ENCODE measurements around the gene CDKAL1. TPM values are rescaled to one million over a fixed set of nuclear protein-coding genes. Genes with fewer than 3 reads are reported as not detected.

CDKAL1 gene
- total RNA-seq, 1 experiment from 2014 or later = 20.6 TPM

DNA sequence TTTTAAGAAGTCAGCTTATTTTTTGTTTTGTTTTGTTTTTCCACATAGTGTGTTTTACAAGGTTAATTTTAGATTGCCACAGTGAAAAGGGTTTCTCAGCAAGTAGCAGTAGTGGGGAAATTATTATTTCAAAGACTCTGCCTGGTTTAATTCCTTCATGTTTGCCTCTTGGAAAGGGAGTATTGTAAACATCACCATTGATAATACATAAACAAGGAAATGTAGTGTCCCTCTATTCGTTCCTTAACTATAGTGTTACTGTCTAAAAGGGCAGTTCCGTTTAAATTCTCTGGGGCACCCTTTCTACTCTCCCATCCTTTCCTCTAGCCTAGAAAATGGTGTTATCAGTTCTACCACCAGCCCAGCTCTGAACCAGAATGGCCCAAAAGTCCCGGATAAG lies 668.3 kb downstream of the CDKAL1 start:
- ChIA-PET CTCF (no interaction called here), POLR2A (interaction anchor here (0.6 kb wide), 1 partner anchor 1258 kb away, joined by 6 read pairs; no protein-coding TSS in a partner anchor)
- no peak for ATAC-seq

DNA sequence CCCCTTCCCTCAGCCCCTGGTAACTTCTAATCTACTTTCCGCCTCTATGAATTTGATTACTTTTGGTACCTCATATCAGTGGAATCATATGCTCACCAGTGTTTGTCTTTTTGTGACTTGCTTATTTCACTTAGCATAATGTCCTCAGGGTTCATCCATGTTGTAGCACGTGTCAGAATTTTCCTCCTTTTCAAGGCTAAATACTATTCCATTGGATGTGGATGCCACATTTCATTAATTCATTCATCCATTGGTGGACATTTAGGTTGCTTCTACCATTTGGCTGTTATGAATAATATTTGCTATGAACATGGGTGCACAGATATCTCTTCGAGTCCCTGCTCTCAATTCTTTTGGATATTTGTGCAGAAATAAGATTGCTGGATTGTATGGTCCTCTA lies 670.7 kb downstream of the CDKAL1 start:
- ChIA-PET POLR2A (no interaction called here), CTCF (no interaction called here)
- Mint-ChIP-seq H3K27ac (no peak overlapping the region), H3K4me1 (peaks cover 25% of the 10 kb centered on the region), H3K36me3 (peaks cover 8% of the 10 kb centered on the region), H3K9me3 (peaks cover 16% of the 10 kb centered on the region), H3K4me3 (no peak overlapping the region), H3K27me3 (ENCODE audit: low read depth) (no peaks in the 10 kb centered on the region)
- no peak for DNase-seq (ENCODE audit: low spot score)
- ATAC-seq = no peak
- no peak for TF ChIP-seq OVOL2 (CRISPR knock-in tag; IDR thresholded peaks at IDR 0.05; ENCODE audit: borderline replicate concordance)

More for the DNA sequence above, 668.3 kb downstream of the CDKAL1 start:
- no peaks in the 10 kb centered on the region for H3K27me3 Mint-ChIP-seq (ENCODE audit: low read depth)
- H3K27ac Mint-ChIP-seq = no peak overlapping the region
- peaks cover 8% of the 10 kb centered on the region for H3K36me3 Mint-ChIP-seq
- TF ChIP-seq CREB1 (CRISPR knock-in tag; IDR thresholded peaks at IDR 0.05) = no peak
- TF ChIP-seq, protein P1, sequence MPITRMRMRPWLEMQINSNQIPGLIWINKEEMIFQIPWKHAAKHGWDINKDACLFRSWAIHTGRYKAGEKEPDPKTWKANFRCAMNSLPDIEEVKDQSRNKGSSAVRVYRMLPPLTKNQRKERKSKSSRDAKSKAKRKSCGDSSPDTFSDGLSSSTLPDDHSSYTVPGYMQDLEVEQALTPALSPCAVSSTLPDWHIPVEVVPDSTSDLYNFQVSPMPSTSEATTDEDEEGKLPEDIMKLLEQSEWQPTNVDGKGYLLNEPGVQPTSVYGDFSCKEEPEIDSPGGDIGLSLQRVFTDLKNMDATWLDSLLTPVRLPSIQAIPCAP (CRISPR knock-in tag; IDR thresholded peaks at IDR 0.05) = no peak
- no peak overlapping the region for H3K4me3 Mint-ChIP-seq
- peaks cover 40% of the 10 kb centered on the region for H3K4me1 Mint-ChIP-seq
- peaks cover 16% of the 10 kb centered on the region for H3K9me3 Mint-ChIP-seq
- DNase-seq (ENCODE audit: low spot score) = no peak

DNA sequence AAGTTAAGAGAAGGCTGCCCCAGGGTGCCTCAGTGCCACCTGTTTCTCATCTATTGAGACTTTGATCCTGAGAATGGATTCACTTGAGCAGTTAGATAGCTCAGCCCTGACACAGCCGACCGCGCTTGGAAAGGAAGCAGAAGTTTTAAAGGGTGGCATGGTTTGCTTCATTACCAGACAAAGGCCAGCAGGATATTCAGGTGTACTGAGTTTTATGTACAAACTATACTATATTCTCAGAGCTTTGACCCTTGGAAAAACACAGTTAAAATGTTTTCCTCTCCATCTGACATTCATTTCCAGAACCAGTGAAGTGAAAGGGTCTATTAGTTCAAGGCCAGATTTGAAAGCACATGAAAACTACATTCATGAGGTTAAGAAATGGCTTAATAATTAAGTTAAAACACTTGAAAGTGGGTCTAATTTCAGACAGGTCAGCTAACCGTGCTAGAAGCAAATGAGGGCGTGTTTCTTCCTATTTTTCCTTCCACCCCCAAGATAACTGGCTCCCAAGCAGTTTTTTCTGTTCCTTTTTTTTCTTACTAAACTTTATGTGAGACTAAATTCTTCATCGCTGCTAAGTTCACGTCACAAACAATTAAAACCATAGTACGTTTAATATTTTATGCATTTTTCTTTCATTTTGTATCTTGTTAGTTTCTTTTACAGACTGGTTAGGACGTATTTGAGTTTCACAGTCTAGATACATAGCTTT lies 674.0 kb downstream of the CDKAL1 start:
- TF ChIP-seq ZBTB21 (CRISPR knock-in tag; IDR thresholded peaks at IDR 0.05; ENCODE audit: borderline replicate concordance) (no peak), SMAD4 (CRISPR knock-in tag; IDR thresholded peaks at IDR 0.05) (no peak), NR3C1 (CRISPR knock-in tag; conservative IDR thresholded peaks at IDR 0.05; ENCODE audit: low read depth) (no peak), ZNF423 (CRISPR knock-in tag; IDR thresholded peaks at IDR 0.05) (no peak), TEAD4 (CRISPR knock-in tag; IDR thresholded peaks at IDR 0.05) (no peak), GTF2I (CRISPR knock-in tag; conservative IDR thresholded peaks at IDR 0.05) (no peak)
- TF ChIP-seq, protein P2, sequence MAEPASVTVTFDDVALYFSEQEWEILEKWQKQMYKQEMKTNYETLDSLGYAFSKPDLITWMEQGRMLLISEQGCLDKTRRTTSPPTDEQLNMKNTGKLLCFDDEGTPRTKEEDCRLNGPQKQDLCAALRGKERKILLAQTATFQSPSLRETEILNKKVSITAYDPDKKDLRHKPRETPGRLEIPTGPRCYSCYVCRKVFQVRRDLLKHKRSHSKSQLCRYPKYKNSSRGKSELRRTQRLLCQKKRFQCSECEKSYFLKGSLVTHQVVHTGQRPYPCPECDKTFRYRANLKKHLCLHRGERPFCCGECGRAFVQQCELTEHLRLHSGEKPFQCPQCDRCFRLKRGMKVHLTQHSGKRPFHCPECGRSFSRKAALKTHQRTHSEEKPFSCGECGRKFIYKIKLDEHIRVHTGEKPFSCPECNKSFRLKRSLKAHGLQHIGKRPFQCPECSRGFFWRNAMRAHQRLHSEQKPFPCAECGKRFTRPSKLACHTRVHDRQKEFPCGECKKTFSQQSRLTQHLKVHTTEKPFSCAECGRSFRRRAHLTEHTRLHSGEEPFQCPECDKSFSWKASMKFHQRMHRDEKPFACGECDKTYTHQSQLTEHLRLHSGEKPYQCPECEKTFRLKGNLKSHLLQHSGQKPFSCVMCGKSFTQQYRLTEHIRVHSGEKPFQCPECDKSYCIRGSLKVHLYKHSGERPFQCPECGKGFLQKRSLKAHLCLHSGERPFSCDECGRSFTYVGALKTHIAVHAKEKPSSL (CRISPR knock-in tag; conservative IDR thresholded peaks at IDR 0.05) = no peak
- TF ChIP-seq, protein P3, sequence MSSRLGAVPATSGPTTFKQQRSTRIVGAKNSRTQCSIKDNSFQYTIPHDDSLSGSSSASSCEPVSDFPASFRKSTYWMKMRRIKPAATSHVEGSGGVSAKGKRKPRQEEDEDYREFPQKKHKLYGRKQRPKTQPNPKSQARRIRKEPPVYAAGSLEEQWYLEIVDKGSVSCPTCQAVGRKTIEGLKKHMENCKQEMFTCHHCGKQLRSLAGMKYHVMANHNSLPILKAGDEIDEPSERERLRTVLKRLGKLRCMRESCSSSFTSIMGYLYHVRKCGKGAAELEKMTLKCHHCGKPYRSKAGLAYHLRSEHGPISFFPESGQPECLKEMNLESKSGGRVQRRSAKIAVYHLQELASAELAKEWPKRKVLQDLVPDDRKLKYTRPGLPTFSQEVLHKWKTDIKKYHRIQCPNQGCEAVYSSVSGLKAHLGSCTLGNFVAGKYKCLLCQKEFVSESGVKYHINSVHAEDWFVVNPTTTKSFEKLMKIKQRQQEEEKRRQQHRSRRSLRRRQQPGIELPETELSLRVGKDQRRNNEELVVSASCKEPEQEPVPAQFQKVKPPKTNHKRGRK (CRISPR knock-in tag; IDR thresholded peaks at IDR 0.05; ENCODE audit: borderline replicate concordance) = no peak
- TF ChIP-seq, protein P1 (CRISPR knock-in tag; IDR thresholded peaks at IDR 0.05) = no peak
- TF ChIP-seq, protein P4, sequence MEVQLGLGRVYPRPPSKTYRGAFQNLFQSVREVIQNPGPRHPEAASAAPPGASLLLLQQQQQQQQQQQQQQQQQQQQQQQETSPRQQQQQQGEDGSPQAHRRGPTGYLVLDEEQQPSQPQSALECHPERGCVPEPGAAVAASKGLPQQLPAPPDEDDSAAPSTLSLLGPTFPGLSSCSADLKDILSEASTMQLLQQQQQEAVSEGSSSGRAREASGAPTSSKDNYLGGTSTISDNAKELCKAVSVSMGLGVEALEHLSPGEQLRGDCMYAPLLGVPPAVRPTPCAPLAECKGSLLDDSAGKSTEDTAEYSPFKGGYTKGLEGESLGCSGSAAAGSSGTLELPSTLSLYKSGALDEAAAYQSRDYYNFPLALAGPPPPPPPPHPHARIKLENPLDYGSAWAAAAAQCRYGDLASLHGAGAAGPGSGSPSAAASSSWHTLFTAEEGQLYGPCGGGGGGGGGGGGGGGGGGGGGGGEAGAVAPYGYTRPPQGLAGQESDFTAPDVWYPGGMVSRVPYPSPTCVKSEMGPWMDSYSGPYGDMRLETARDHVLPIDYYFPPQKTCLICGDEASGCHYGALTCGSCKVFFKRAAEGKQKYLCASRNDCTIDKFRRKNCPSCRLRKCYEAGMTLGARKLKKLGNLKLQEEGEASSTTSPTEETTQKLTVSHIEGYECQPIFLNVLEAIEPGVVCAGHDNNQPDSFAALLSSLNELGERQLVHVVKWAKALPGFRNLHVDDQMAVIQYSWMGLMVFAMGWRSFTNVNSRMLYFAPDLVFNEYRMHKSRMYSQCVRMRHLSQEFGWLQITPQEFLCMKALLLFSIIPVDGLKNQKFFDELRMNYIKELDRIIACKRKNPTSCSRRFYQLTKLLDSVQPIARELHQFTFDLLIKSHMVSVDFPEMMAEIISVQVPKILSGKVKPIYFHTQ (CRISPR knock-in tag; IDR thresholded peaks at IDR 0.05) = no peak
- ChIA-PET CTCF (no interaction called here), POLR2A (interaction anchor here (0.8 to 1.0 kb wide), 2 partner anchors 8 to 381 kb away, joined by 3 to 6 read pairs; no protein-coding TSS in a partner anchor)
- no peaks in the 10 kb centered on the region for H3K27me3 Mint-ChIP-seq (ENCODE audit: low read depth)
- ATAC-seq = no peak
- peaks cover 15% of the 10 kb centered on the region for H3K36me3 Mint-ChIP-seq
- H3K4me1 Mint-ChIP-seq = peaks cover 7% of the 10 kb centered on the region
- no peak overlapping the region for H3K27ac Mint-ChIP-seq
- H3K4me3 Mint-ChIP-seq = no peak overlapping the region
- no peak for DNase-seq (ENCODE audit: low spot score)
- peaks cover 27% of the 10 kb centered on the region for H3K9me3 Mint-ChIP-seq
